NB4 (cell line): ENCODE data around the gene BOD1L2.

Experiments
- CTCF ChIP-seq: IDR thresholded peaks from one replicate; pipeline ENCODE4 v1.5.1; 2012; ENCODE audit warnings: low read depth, low read length
- MAX ChIP-seq: IDR thresholded peaks from 2 replicates; pipeline ENCODE4 v1.6.1; 2011; ENCODE audit warnings: low read depth, low read length
- POLR2A ChIP-seq: IDR thresholded peaks from 2 replicates; pipeline ENCODE4 v1.6.1; 2011; ENCODE audit warnings: mild to moderate bottlenecking; ENCODE audit not compliant: insufficient read length; ENCODE audit errors: extremely low read depth

GRCh38 chr18:57135699-57136098, 11.2 kb upstream of the BOD1L2 start:
- TF ChIP-seq CTCF (no peak), MAX (no peak), POLR2A (no peak)
